Muscle layer of duodenum (tissue), 2 donors: ENCODE measurements around the gene DENND1C.

Experiments used
- H3K27ac ChIP-seq: one replicate; pipeline ENCODE4 v1.7.0; 2013; ENCODE audit warnings: mild to moderate bottlenecking, low read length
- H3K27me3 ChIP-seq: one replicate; pipeline ENCODE4 v1.7.0; 2013; ENCODE audit warnings: low read depth, mild to moderate bottlenecking, control low read depth, low read length
- H3K36me3 ChIP-seq, 2 donors: one replicate each; pipeline ENCODE4 v1.7.0; 2013; ENCODE audit warnings: low read length in 2 of 2, control low read depth in 1 of 2, mild to moderate bottlenecking in 1 of 2; ENCODE audit not compliant: insufficient read depth in 2 of 2, control insufficient read depth in 1 of 2
- H3K4me1 ChIP-seq, 2 donors: one replicate each; pipeline ENCODE4 v1.7.0; 2013; ENCODE audit warnings: low read length in 2 of 2, mild to moderate bottlenecking in 2 of 2, control low read depth in 1 of 2, moderate library complexity in 1 of 2; ENCODE audit not compliant: insufficient read depth in 2 of 2, control insufficient read depth in 1 of 2
- H3K4me3 ChIP-seq, 2 donors: one replicate each; pipeline ENCODE4 v1.7.0; 2013; ENCODE audit warnings: low read length in 2 of 2, low read depth in 1 of 2, mild to moderate bottlenecking in 1 of 2
- H3K9me3 ChIP-seq, 2 donors: one replicate each; pipeline ENCODE4 v1.7.0; 2013; ENCODE audit warnings: low read length in 2 of 2, control low read depth in 1 of 2, mild to moderate bottlenecking in 1 of 2; ENCODE audit not compliant: control insufficient read depth in 1 of 2
- donor health status: healthy.

The DENND1C gene

GRCh38 chr19:6501740-6502648, 20.4 kb upstream of the DENND1C start, which contains the start of gene TUBB4A:
TSS of gene TUBB4A (minus strand) at chr19:6502309. CDS start at chr19:6502212, 97 bp downstream.
- Histone ChIP-seq H3K4me3 (peak within 1 kb of the TSS in 1 of 2 donors; percentile 62), H3K27ac (no peak within 1 kb of the TSS)

GRCh38 chr19:6500837-6501739, 19.5 kb upstream of the DENND1C start:
- peak overlapping the region in 1 of 2 donors; percentile 62 for H3K4me3 ChIP-seq
- H3K36me3 ChIP-seq: no peaks in the 10 kb centered on the region
- peaks cover 0 to 14% of the 10 kb centered on the region in 2 donors for H3K4me1 ChIP-seq
- no peaks in the 10 kb centered on the region for H3K9me3 ChIP-seq
- no peak overlapping the region for H3K27ac ChIP-seq
- peaks cover 25% of the 10 kb centered on the region for H3K27me3 ChIP-seq

More at GRCh38 chr19:6501740-6502648, 20.4 kb upstream of the DENND1C start, which contains the start of gene TUBB4A:
- H3K4me1 ChIP-seq: peaks cover 0 to 14% of the 10 kb centered on the region in 2 donors
- H3K36me3 ChIP-seq: no peaks in the 10 kb centered on the region
- peaks cover 25% of the 10 kb centered on the region for H3K27me3 ChIP-seq
- H3K9me3 ChIP-seq: no peaks in the 10 kb centered on the region

- no peak overlapping the region for H3K27ac ChIP-seq
- no peak overlapping the region for H3K4me3 ChIP-seq
- peaks cover 0 to 14% of the 10 kb centered on the region in 2 donors for H3K4me1 ChIP-seq
- peaks cover 25% of the 10 kb centered on the region for H3K27me3 ChIP-seq
- H3K36me3 ChIP-seq: no peaks in the 10 kb centered on the region
- H3K9me3 ChIP-seq: no peaks in the 10 kb centered on the region
Measured at GRCh38 chr19:6499052-6499790, 17.6 kb upstream of the DENND1C start.

GRCh38 chr19:6498294-6499036, 16.9 kb upstream of the DENND1C start:
- H3K27ac ChIP-seq: no peak overlapping the region
- H3K4me3 ChIP-seq: no peak overlapping the region
- no peaks in the 10 kb centered on the region for H3K36me3 ChIP-seq
- no peaks in the 10 kb centered on the region for H3K9me3 ChIP-seq
- peaks cover 0 to 14% of the 10 kb centered on the region in 2 donors for H3K4me1 ChIP-seq
- H3K27me3 ChIP-seq: peaks cover 20% of the 10 kb centered on the region

GRCh38 chr19:6495947-6496346, 14.4 kb upstream of the DENND1C start:
- Histone ChIP-seq H3K4me1 (no peaks in the 10 kb centered on the region), H3K4me3 (no peak overlapping the region), H3K9me3 (peaks cover 5 to 11% of the 10 kb centered on the region in 2 donors), H3K27ac (no peak overlapping the region), H3K36me3 (no peaks in the 10 kb centered on the region), H3K27me3 (peaks cover 7% of the 10 kb centered on the region)

GRCh38 chr19:6494438-6495036, 12.9 kb upstream of the DENND1C start:
- H3K4me3 ChIP-seq: no peak overlapping the region
- peaks cover 5 to 11% of the 10 kb centered on the region in 2 donors for H3K9me3 ChIP-seq
- no peaks in the 10 kb centered on the region for H3K4me1 ChIP-seq
- H3K27ac ChIP-seq: no peak overlapping the region
- H3K27me3 ChIP-seq: no peaks in the 10 kb centered on the region
- no peaks in the 10 kb centered on the region for H3K36me3 ChIP-seq

- Histone ChIP-seq H3K36me3 (no peaks in the 10 kb centered on the region), H3K9me3 (peaks cover 5 to 11% of the 10 kb centered on the region in 2 donors), H3K27ac (no peak overlapping the region)
Measured at GRCh38 chr19:6491802-6492592, 10.4 kb upstream of the DENND1C start.

GRCh38 chr19:6490134-6490533, 8.5 kb upstream of the DENND1C start:
- no peaks in the 10 kb centered on the region for H3K4me1 ChIP-seq
- peaks cover 5 to 11% of the 10 kb centered on the region in 2 donors for H3K9me3 ChIP-seq
- no peak overlapping the region for H3K27ac ChIP-seq
- no peaks in the 10 kb centered on the region for H3K27me3 ChIP-seq
- no peaks in the 10 kb centered on the region for H3K36me3 ChIP-seq
- no peak overlapping the region for H3K4me3 ChIP-seq

More at GRCh38 chr19:6491802-6492592, 10.4 kb upstream of the DENND1C start:
- Histone ChIP-seq H3K27me3 (no peaks in the 10 kb centered on the region), H3K4me1 (no peaks in the 10 kb centered on the region), H3K4me3 (no peak overlapping the region)

GRCh38 chr19:6489278-6490061, 7.9 kb upstream of the DENND1C start:
- H3K4me3 ChIP-seq: no peak overlapping the region
- H3K4me1 ChIP-seq: no peaks in the 10 kb centered on the region

More at GRCh38 chr19:6489278-6490061, 7.9 kb upstream of the DENND1C start:
- H3K36me3 ChIP-seq: no peaks in the 10 kb centered on the region
- no peak overlapping the region for H3K27ac ChIP-seq
- no peaks in the 10 kb centered on the region for H3K27me3 ChIP-seq
- H3K9me3 ChIP-seq: peaks cover 5 to 11% of the 10 kb centered on the region in 2 donors
